HG03354 (cell line): ENCODE measurements around the gene KCP.

Source experiments
- ATAC-seq: cut with Tn5 transposase; IDR thresholded peaks from one replicate; pipeline ENCODE4 v1.9.1; 2021; ENCODE audit warnings: mild to moderate bottlenecking; ENCODE audit not compliant: unreplicated experiment, poor library complexity, severe bottlenecking

The KCP gene

GRCh38 chr7:128833946-128834325 lies 76.6 kb downstream of the KCP start:
- no peak for ATAC-seq

- no peak for ATAC-seq
Observed at GRCh38 chr7:128833148-128833945, 77.2 kb downstream of the KCP start.

- no peak for ATAC-seq
Observed at GRCh38 chr7:128832880-128833147, 77.7 kb downstream of the KCP start.

GRCh38 chr7:128831994-128832879 lies 78.3 kb downstream of the KCP start:
- ATAC-seq = no peak

- no peak for ATAC-seq
Observed at GRCh38 chr7:128831178-128831993, 79.1 kb downstream of the KCP start.

- ATAC-seq = no peak
Observed at GRCh38 chr7:128830231-128831177, 80.0 kb downstream of the KCP start, which contains the start of gene FLNC. Gene FLNC, plus strand, starts transcription at chr7:128830406. Its CDS starts 232 bp downstream, at chr7:128830638.

- no peak for ATAC-seq
Observed at GRCh38 chr7:128829391-128830166, 80.9 kb downstream of the KCP start.

GRCh38 chr7:128827971-128828711 lies 82.4 kb downstream of the KCP start:
- ATAC-seq = no peak

- ATAC-seq = no peak
Observed at GRCh38 chr7:128827248-128827958, 83.1 kb downstream of the KCP start.

- no peak for ATAC-seq
Observed at GRCh38 chr7:128826916-128827247, 83.6 kb downstream of the KCP start.
